ENCODE results near the gene TOR2A. TPM values are rescaled to one million over a fixed set of nuclear protein-coding genes. Genes with fewer than 3 reads are reported as not detected.

TOR2A gene
- total RNA-seq, 3 donors from 2014 or later = 9.5 to 16.7 (median 9.6) TPM

- no peak overlapping the region for H3K4me3 ChIP-seq
- no peaks in the 10 kb centered on the region for H3K36me3 ChIP-seq
- no peak for TF ChIP-seq POLR2AphosphoS5 (IDR thresholded peaks at IDR 0.05)
- no peak for TF ChIP-seq POLR2A (IDR thresholded peaks at IDR 0.05)
- TF ChIP-seq CTCF (IDR thresholded peaks at IDR 0.05) = no peak
- intact Hi-C loops (cut with DNase I; ENCODE audit: low total_unique reads) = no loop called here
- H3K27me3 ChIP-seq = no peaks in the 10 kb centered on the region
- no peaks in the 10 kb centered on the region for H3K9me3 ChIP-seq
- no peak for DNase-seq (ENCODE audit: low spot score in 2 of 2)
- no peak overlapping the region for H3K27ac ChIP-seq
- H3K4me1 ChIP-seq = no peaks in the 10 kb centered on the region
These were observed 31.7 kb downstream of the TOR2A start for GRCh38 chr9:127703289-127703946.

DNA sequence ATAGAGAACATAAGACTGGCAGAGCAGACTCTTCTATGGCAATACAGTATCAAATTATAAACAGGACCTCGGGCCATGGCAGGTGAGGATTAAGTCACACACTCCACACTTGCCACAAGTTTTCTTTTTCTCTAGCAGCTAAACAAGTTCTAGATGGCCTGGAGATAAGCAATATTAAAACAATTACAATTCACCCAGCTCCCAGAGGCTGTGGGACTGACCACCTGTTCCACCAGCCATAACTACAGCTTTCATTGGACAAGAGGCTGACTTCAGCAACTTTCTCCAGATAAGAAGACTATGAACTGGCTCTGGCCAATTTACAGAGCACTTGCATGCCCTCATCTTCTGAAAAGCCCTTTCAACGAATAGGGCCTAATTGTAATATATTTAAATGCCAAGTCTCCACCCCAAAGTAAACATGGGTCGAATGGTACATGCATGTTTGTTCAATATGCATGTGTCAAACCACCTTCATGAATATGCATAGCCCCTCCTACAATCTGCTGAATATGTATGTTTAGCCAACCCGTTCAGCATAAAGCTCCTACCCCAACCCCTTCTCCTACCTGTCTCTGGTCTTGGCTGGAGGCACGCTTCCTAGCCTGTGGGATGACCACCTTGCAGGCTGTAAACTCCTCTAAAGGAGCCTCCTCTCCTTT lies 34.4 kb downstream of the TOR2A start:
- DNase-seq (ENCODE audit: low spot score in 2 of 2) = no peak
- H3K27me3 ChIP-seq = no peaks in the 10 kb centered on the region

DNA sequence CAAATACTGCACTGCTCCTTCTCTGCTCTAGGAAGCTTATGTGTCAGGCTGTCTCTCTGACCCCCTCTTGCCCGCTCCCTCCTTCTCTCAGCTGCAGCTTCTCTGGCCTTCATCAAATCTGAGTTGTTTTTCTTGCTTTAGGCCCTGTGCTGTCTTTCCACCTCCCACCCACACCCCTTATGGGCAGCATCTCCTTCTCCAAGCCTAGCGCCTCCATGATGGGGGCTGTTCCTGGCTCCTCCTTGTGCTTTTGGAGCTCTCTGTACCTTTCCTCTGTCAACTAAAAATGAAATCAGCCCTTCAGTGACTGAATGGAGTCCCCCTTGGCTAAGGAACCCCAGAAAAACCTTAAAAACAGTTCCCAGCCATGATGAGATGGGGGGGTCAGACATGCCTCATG lies 35.0 kb downstream of the TOR2A start:
- intact Hi-C loops (cut with DNase I; ENCODE audit: low total_unique reads) = no loop called here
- H3K4me3 ChIP-seq = no peak overlapping the region
- no peaks in the 10 kb centered on the region for H3K27me3 ChIP-seq
- TF ChIP-seq POLR2AphosphoS5 (IDR thresholded peaks at IDR 0.05) (no peak), CTCF (IDR thresholded peaks at IDR 0.05) (no peak), POLR2A (IDR thresholded peaks at IDR 0.05) (no peak)
- no peaks in the 10 kb centered on the region for H3K36me3 ChIP-seq
- H3K27ac ChIP-seq = peak overlapping the region; percentile 87 to 92
- H3K9me3 ChIP-seq = no peaks in the 10 kb centered on the region
- no peak for DNase-seq (ENCODE audit: low spot score in 2 of 2)
- H3K4me1 ChIP-seq = no peaks in the 10 kb centered on the region

More for the DNA sequence above, 34.4 kb downstream of the TOR2A start:
- intact Hi-C loops (cut with DNase I; ENCODE audit: low total_unique reads) = no loop called here
- H3K4me3 ChIP-seq = no peak overlapping the region
- no peaks in the 10 kb centered on the region for H3K36me3 ChIP-seq
- H3K9me3 ChIP-seq = no peaks in the 10 kb centered on the region
- TF ChIP-seq CTCF (IDR thresholded peaks at IDR 0.05) = no peak
- no peak for TF ChIP-seq POLR2AphosphoS5 (IDR thresholded peaks at IDR 0.05)
- TF ChIP-seq POLR2A (IDR thresholded peaks at IDR 0.05) = no peak
- H3K27ac ChIP-seq = peak overlapping the region in 1 of 2 donors; percentile 92
- H3K4me1 ChIP-seq = no peaks in the 10 kb centered on the region

GRCh38 chr9:127698985-127699670 lies 36.0 kb downstream of the TOR2A start:
- H3K4me1 ChIP-seq = no peaks in the 10 kb centered on the region
- peak overlapping the region; percentile 87 to 92 for H3K27ac ChIP-seq
- peak; percentile 6 to 46 (median 40) for TF ChIP-seq CTCF (IDR thresholded peaks at IDR 0.05)
- TF ChIP-seq POLR2AphosphoS5 (IDR thresholded peaks at IDR 0.05) = peak; percentile 75 to 94 (median 88)
- TF ChIP-seq POLR2A (IDR thresholded peaks at IDR 0.05) = peak; percentile 51
- peak overlapping the region in 2 of 3 donors; percentile 47 to 63 for H3K4me3 ChIP-seq
- H3K36me3 ChIP-seq = no peaks in the 10 kb centered on the region
- H3K9me3 ChIP-seq = no peaks in the 10 kb centered on the region
- DNase-seq (ENCODE audit: low spot score in 2 of 2) = peak; percentile 96 to 97
- H3K27me3 ChIP-seq = no peaks in the 10 kb centered on the region
- intact Hi-C loops (cut with DNase I; ENCODE audit: low total_unique reads) = no loop called here

- intact Hi-C loops (cut with DNase I; ENCODE audit: low total_unique reads) = no loop called here
- H3K4me3 ChIP-seq = no peak overlapping the region
- no peak for DNase-seq (ENCODE audit: low spot score in 2 of 2)
- H3K9me3 ChIP-seq = no peaks in the 10 kb centered on the region
- TF ChIP-seq POLR2A (IDR thresholded peaks at IDR 0.05) = no peak
- no peak for TF ChIP-seq CTCF (IDR thresholded peaks at IDR 0.05)
- no peak for TF ChIP-seq POLR2AphosphoS5 (IDR thresholded peaks at IDR 0.05)
- no peaks in the 10 kb centered on the region for H3K36me3 ChIP-seq
- H3K27me3 ChIP-seq = no peaks in the 10 kb centered on the region
- H3K4me1 ChIP-seq = no peaks in the 10 kb centered on the region
- H3K27ac ChIP-seq = peak overlapping the region; percentile 87 to 92
These were observed 36.7 kb downstream of the TOR2A start for GRCh38 chr9:127698386-127698785.

Measured in breast epithelium (tissue), 4 donors.